Upper lobe of right lung (tissue), 1 donor: Measurements from ENCODE around the gene SENP5. TPM values are rescaled to one million over a fixed set of nuclear protein-coding genes. Genes with fewer than 3 reads are reported as not detected.

Experiments
- ATAC-seq: fragments of 200-7000 bp; cut with Tn5 transposase; one replicate; pipeline ENCODE4 v1.9.1; 2020; ENCODE audit warnings: mild to moderate bottlenecking, moderate library complexity
- DNase-seq: peaks from one replicate; pipeline ENCODE4 v3.0.0-alpha.2; 2020
- H3K27ac ChIP-seq: fragments of 200-600 bp; one replicate; pipeline ENCODE4 v1.8.0; 2022
- H3K27me3 ChIP-seq: fragments of 200-600 bp; one replicate; pipeline ENCODE4 v1.8.0; 2022; ENCODE audit warnings: mild to moderate bottlenecking
- H3K36me3 ChIP-seq: fragments of 200-600 bp; one replicate; pipeline ENCODE4 v1.8.0; 2022
- H3K4me1 ChIP-seq: fragments of 200-600 bp; one replicate; pipeline ENCODE4 v1.8.0; 2022
- H3K4me3 ChIP-seq: fragments of 200-600 bp; one replicate; pipeline ENCODE4 v1.8.0; 2022; ENCODE audit warnings: mild to moderate bottlenecking
- H3K9me3 ChIP-seq: fragments of 200-600 bp; one replicate; pipeline ENCODE4 v1.8.0; 2022
- intact Hi-C: fragments of 100-400 bp; cut with DNase I; formaldehyde crosslinking; loops from one replicate; pipeline ENCODE4 v1.11.0; 2022
- total RNA-seq: library from RNA; stranded (reverse); fragmentation: NEBNext Ultra II Directional; extraction: Animal tissue kit (Norgen Biotek cat#: 25700); gene quantifications from one replicate; pipeline ENCODE4 v1.2.1, GENCODE V29; 2021
- TF ChIP-seq, protein P1 (sequence below): fragments of 200-600 bp; IDR thresholded peaks from one replicate; pipeline ENCODE4 v1.8.0; 2022; ENCODE audit warnings: antibody characterized with exemption
- donor health status: DM: no; HTN: yes; CAD: no; lungs with severe emphysema.

SENP5 gene
- total RNA-seq, 1 donor from 2014 or later, result 27.7 TPM

DNA sequence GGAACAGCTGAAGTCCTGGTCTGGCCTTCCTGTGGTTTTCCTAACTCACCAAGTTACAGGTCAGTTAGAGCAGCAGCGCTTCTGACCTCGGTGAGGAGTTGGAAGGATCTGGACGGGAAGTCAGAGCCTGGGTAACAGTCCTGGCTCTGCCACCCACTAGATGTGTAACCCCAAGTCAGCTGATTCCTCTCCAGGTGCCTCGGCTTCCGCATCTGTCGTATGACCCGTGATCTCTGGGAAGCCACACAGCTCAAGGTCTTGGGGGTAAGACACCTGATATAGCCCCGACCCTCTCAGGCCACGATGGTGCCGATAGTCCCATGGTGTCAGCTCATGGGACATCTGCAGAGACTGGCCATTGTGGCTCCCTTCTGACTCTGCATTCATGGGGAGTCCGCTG lies 109.2 kb downstream of the SENP5 start:
- H3K27ac ChIP-seq, result no peak overlapping the region
- ATAC-seq (no peak), DNase-seq (no peak)
- H3K4me3 ChIP-seq, result no peak overlapping the region
- intact Hi-C loops, result no loop called here
- TF ChIP-seq, protein P1, sequence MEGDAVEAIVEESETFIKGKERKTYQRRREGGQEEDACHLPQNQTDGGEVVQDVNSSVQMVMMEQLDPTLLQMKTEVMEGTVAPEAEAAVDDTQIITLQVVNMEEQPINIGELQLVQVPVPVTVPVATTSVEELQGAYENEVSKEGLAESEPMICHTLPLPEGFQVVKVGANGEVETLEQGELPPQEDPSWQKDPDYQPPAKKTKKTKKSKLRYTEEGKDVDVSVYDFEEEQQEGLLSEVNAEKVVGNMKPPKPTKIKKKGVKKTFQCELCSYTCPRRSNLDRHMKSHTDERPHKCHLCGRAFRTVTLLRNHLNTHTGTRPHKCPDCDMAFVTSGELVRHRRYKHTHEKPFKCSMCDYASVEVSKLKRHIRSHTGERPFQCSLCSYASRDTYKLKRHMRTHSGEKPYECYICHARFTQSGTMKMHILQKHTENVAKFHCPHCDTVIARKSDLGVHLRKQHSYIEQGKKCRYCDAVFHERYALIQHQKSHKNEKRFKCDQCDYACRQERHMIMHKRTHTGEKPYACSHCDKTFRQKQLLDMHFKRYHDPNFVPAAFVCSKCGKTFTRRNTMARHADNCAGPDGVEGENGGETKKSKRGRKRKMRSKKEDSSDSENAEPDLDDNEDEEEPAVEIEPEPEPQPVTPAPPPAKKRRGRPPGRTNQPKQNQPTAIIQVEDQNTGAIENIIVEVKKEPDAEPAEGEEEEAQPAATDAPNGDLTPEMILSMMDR, result no peak
- H3K9me3 ChIP-seq, result no peaks in the 10 kb centered on the region
- no peaks in the 10 kb centered on the region for H3K36me3 ChIP-seq
- no peaks in the 10 kb centered on the region for H3K4me1 ChIP-seq
- no peaks in the 10 kb centered on the region for H3K27me3 ChIP-seq

GRCh38 chr3:196979545-196979944 lies 111.8 kb downstream of the SENP5 start:
- H3K4me3 ChIP-seq, result no peak overlapping the region
- no peaks in the 10 kb centered on the region for H3K36me3 ChIP-seq
- DNase-seq (no peak), ATAC-seq (no peak)
- intact Hi-C loops, result no loop called here
- no peaks in the 10 kb centered on the region for H3K27me3 ChIP-seq
- no peaks in the 10 kb centered on the region for H3K4me1 ChIP-seq
- H3K27ac ChIP-seq, result no peak overlapping the region
- H3K9me3 ChIP-seq, result no peaks in the 10 kb centered on the region
- TF ChIP-seq, protein P1, result no peak

- H3K4me1 ChIP-seq, result no peaks in the 10 kb centered on the region
- intact Hi-C loops, result no loop called here
- DNase-seq (no peak), ATAC-seq (no peak)
- H3K27ac ChIP-seq, result no peak overlapping the region
- H3K36me3 ChIP-seq, result no peaks in the 10 kb centered on the region
- peaks cover 1% of the 10 kb centered on the region for H3K27me3 ChIP-seq
- no peak overlapping the region for H3K4me3 ChIP-seq
- no peaks in the 10 kb centered on the region for H3K9me3 ChIP-seq
- TF ChIP-seq, protein P1, result no peak
These were observed 113.9 kb downstream of the SENP5 start for GRCh38 chr3:196981657-196982056.

DNA sequence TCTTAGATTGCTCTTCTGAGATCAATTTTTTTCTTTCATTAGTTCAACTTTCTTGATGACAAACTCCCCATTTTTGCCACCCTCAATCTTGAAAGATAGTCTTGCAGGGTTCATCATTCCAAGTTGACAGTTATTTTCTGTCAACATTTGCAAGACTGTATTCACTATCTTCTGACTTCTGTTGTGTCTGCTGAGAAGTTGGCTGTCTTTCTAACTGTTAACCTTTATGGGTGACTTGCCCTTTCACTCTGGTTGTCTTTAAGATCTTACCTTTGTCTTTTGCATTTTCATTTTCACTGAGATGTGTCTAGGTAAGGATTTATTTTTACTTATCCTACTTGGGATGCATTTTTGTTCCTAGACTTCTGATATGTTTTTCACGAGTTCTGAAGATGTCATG lies 115.5 kb downstream of the SENP5 start:
- TF ChIP-seq, protein P1, result no peak

More for the DNA sequence above, 115.5 kb downstream of the SENP5 start:
- no peak for DNase-seq
- intact Hi-C loops, result no loop called here
- Histone ChIP-seq H3K27ac (no peak overlapping the region), H3K36me3 (no peaks in the 10 kb centered on the region), H3K27me3 (peaks cover 3% of the 10 kb centered on the region), H3K9me3 (no peaks in the 10 kb centered on the region), H3K4me3 (no peak overlapping the region), H3K4me1 (no peaks in the 10 kb centered on the region)
- ATAC-seq, result no peak

Other genes starting within 250 kb of the SENP5 start
- 19.5 TPM for gene NRROS, start 228.2 kb upstream of the SENP5 start, total RNA-seq
- 1.6 TPM for gene CEP19, start 155.7 kb upstream of the SENP5 start, total RNA-seq
- gene PIGX, start 155.5 kb upstream of the SENP5 start, total RNA-seq, result 17.4 TPM
- 77.8 TPM for gene PAK2, start 128.1 kb upstream of the SENP5 start, total RNA-seq
- gene NCBP2, start 74.6 kb downstream of the SENP5 start, total RNA-seq, result 54.7 TPM
- 3.6 TPM for gene PIGZ, start 100.9 kb downstream of the SENP5 start, total RNA-seq
- 2.3 TPM for gene MELTF, start 161.9 kb downstream of the SENP5 start, total RNA-seq